ENCODE data around the gene SPATA32. TPM values are rescaled to one million over a fixed set of nuclear protein-coding genes. Genes with fewer than 3 reads are reported as not detected.

SPATA32 gene
- total RNA-seq, 2 donors from 2014 or later, result 1.4 to 1.7 TPM

DNA sequence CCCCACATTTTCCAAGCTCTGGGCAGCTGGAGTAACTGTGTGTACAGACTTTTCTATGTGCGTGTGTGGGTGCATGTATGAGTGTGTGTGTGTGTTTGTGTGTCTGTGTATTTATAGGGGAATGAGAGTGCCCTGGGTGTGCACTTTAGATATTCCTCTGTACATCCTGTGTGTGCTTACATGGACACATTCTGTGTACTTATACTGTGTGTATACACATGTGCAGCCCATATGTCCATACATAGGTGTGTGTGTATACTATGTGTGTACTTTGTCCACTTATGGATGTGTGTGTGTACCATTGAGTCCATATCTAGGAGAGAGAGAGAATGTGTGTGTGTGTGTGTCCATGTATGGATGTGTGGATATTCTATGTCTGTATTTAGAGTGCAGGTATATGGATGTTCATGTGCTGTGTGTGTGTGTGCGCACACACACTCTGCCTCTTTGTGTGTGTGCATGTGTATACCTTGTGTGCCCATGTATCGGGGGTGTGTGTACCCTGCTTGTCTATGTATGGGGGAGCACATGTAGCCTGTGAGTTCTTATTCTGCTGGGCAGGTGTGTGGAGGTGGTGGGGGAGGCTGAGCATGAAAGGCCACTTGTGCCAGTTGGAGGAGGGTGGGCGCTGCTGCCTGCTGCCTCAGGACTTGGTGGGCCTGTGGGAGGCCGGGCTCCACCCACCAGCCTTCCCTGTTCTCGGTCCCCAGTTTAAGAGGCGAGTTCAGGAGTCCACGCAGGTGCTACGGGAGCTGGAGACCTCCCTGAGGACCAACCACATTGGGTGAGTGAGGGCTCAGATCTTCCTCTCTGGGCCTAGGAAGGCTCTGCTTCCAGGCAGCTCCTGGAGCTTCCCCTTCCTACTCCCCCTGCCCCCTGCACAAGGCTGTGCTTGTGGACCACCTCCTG lies 29.1 kb downstream of the SPATA32 start:
- Mint-ChIP-seq H3K27me3 (ENCODE audit: low read depth) (no peaks in the 10 kb centered on the region), H3K9me3 (no peaks in the 10 kb centered on the region), H3K4me3 (peak overlapping the region; percentile 67 to 87), H3K27ac (peak overlapping the region; percentile 95), H3K36me3 (ENCODE audit: insufficient read depth in 2 of 2) (peaks cover 15 to 31% of the 10 kb centered on the region in 2 donors), H3K4me1 (ENCODE audit: low read depth) (peaks cover 90% of the 10 kb centered on the region)
- ATAC-seq (replicated peaks in 1 of 2), result no peak
- DNase-seq, result no peak

DNA sequence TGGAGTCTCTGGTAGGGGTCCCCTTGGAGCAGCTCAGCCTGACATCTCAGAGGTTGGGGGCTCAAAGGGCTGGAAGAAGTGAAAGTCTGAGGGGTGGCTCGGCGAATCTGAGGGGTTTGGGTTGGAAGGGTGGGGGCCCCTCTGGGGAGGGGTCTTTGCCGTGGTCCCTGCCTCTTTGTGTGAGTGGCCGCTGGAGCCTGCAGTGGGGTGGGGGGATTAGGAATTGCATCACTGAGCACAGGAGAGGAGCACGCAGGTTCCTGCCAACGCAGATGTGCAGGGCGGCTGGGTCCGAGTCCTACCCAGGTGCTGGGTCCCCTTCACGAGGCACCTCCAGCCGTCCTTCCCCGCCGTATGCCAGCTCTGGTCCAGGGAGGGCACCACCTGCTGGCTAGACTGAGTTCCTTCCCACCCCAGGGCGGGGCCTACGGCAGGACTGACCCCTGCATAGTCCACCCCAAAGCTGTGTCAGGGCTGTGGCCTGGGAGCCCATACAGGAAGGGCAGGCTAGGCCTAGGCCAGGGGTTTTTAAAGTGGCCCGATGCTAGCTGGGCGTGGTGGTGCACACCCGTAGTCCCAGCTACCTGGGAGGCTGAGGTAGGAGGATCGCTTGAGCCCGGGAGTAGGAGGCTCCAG lies 30.3 kb downstream of the SPATA32 start:
- H3K4me1 Mint-ChIP-seq (ENCODE audit: low read depth), result peaks cover 93% of the 10 kb centered on the region
- ATAC-seq (replicated peaks in 1 of 2), result no peak
- DNase-seq, result peak in 1 of 2 donors; percentile 55

DNA sequence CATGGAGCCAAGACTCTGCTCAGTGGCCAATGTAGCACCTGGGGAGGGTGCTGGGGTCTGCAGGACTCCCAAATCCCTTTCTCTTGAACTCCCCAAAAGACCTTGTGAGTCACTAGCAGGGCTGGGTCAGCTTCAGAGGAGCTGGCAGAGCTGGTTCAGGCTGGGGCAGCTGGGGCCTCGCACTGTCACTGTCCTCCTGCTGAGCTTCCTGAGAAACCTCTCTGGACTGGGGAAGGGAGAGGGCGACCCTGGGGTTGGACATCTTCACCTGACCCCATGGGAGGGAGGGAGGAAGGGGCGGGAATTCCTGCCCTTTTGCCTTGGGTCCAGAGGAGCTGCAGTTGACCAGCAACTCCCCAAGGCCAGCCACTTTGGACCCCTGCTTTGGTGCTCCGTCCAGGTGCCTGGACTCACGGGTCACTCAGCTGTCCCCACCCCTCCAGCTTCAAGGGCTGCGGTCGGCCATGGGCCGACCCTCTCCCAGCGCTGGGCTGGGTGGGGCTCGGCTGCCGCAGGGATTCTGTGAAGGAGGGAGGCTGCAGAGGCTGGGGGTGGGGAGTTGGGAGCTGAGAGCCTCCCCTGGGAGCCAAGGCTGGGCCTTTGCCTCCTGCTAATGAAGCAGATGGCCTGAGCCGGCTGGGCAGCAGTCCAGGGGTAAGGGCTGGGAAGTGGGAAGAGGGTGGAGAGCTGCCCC lies 31.0 kb downstream of the SPATA32 start:
- no peaks in the 10 kb centered on the region for H3K27me3 Mint-ChIP-seq (ENCODE audit: low read depth)
- DNase-seq, result no peak
- H3K36me3 Mint-ChIP-seq (ENCODE audit: insufficient read depth in 2 of 2), result peaks cover 11 to 22% of the 10 kb centered on the region in 2 donors
- no peaks in the 10 kb centered on the region for H3K9me3 Mint-ChIP-seq
- H3K27ac Mint-ChIP-seq, result peak overlapping the region; percentile 95
- H3K4me3 Mint-ChIP-seq, result peak overlapping the region; percentile 84 to 87
- H3K4me1 Mint-ChIP-seq (ENCODE audit: low read depth), result peaks cover 99% of the 10 kb centered on the region
- no peak for ATAC-seq (replicated peaks in 1 of 2)

More for the DNA sequence above, 30.3 kb downstream of the SPATA32 start:
- peak overlapping the region; percentile 95 for H3K27ac Mint-ChIP-seq
- no peaks in the 10 kb centered on the region for H3K27me3 Mint-ChIP-seq (ENCODE audit: low read depth)
- H3K9me3 Mint-ChIP-seq, result no peaks in the 10 kb centered on the region
- peaks cover 11 to 23% of the 10 kb centered on the region in 2 donors for H3K36me3 Mint-ChIP-seq (ENCODE audit: insufficient read depth in 2 of 2)
- peak overlapping the region; percentile 82 to 87 for H3K4me3 Mint-ChIP-seq

DNA sequence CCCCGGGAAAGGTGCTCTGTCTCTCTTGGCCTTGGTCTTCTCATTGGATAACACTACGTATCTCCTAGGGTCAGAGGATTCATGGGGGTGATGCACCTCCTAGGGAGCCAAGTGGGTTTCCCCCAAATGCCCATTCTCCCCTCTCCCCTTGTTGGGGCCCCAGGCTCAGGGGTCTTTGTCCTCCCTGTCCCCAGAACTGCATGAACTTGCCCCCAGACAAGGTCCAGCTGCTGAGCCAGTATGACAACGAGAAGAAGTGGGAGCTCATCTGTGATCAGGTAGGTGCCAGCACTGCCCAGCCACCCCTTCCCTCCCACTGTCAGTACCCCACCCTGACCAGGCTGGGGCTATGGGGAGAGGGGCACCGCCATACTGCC lies 31.5 kb downstream of the SPATA32 start:
- H3K4me3 Mint-ChIP-seq, result peak overlapping the region; percentile 84 to 87
- peaks cover 99% of the 10 kb centered on the region for H3K4me1 Mint-ChIP-seq (ENCODE audit: low read depth)
- H3K36me3 Mint-ChIP-seq (ENCODE audit: insufficient read depth in 2 of 2), result peaks cover 11 to 22% of the 10 kb centered on the region in 2 donors
- H3K27ac Mint-ChIP-seq, result peak overlapping the region; percentile 90
- ATAC-seq (replicated peaks in 1 of 2) (no peak), DNase-seq (no peak)
- no peaks in the 10 kb centered on the region for H3K27me3 Mint-ChIP-seq (ENCODE audit: low read depth)
- no peaks in the 10 kb centered on the region for H3K9me3 Mint-ChIP-seq

DNA sequence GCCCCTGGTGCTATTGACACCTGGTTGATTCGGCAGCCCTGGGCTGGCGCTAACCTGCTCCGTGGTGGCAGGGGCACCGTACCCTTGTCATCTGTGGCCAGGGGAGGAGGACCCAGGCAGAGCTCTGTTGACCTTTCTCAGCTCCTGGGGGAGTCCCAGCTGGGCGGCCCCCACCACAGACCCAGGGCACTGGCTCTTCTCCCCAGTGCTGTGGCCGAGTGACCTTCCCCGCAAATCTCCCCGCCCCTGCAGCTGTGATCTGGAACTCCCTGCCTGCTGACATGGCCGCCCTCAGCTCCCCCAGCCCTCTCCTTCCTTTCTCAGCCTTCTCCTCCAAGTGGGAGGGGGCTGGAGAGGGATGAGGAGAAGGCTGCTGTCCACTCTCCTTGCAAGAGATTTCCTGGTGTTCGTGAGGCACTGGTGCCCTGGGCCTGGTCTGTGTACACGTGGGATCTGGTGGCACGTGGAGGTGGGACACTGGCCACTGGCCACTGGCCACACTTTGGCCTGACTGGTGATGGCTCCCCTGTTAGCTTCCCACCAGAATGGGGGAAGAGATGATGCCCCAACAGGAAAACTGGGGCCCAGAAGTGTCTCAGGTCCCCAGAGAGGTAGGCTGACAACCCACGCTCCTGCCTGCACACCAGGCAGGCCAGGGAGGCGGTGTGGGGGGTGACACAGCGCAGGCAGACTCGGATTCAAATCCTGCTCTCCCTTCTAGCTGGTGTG lies 32.0 kb downstream of the SPATA32 start:
- no peaks in the 10 kb centered on the region for H3K27me3 Mint-ChIP-seq (ENCODE audit: low read depth)
- H3K36me3 Mint-ChIP-seq (ENCODE audit: insufficient read depth in 2 of 2), result peaks cover 9 to 19% of the 10 kb centered on the region in 2 donors

DNA sequence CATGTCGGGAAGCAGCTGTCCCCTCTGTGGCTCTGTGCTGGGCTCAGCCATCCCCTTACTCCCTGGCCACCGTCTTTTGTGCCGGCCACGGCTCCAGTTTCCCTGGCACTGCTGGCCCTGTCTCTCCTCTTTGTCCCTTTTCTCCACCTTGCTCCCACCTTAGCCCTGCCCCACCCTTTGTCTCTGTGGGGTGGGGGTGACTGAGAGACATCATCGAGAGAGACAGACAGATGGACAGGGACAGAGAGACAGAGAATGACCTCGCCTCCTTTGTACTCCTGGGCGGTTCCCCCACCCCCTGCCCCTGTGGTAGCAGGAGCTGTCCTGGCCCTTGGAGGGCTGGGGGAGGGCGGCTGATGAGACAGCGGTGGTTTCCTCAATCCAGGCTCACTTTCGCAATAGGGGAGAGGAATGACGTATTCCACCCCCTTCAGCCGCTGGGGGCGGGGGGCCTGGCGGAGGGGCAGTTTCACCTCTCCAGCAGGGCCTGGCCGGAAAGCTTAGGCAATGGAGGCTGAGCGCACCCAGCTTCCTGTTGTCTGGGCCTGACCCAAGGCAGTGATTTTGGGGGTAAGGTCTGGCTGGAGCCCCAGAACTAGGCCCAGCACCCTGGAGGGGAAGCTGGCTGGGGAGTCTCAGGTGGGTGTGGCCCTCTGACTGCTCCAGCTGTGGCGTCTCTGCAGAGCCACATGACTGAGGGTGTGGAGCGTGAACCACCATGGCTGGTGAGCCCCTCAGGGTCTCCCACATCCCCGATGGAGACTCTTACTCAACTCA lies 32.9 kb downstream of the SPATA32 start:
- H3K4me3 Mint-ChIP-seq, result peak overlapping the region; percentile 84 to 87
- peaks cover 93% of the 10 kb centered on the region for H3K4me1 Mint-ChIP-seq (ENCODE audit: low read depth)
- H3K36me3 Mint-ChIP-seq (ENCODE audit: insufficient read depth in 2 of 2), result peaks cover 9 to 17% of the 10 kb centered on the region in 2 donors

More for the DNA sequence above, 32.0 kb downstream of the SPATA32 start:
- Mint-ChIP-seq H3K9me3 (no peaks in the 10 kb centered on the region), H3K27ac (peak overlapping the region; percentile 90), H3K4me1 (ENCODE audit: low read depth) (peaks cover 99% of the 10 kb centered on the region), H3K4me3 (peak overlapping the region; percentile 84 to 87)
- DNase-seq, result peak; percentile 67 to 77
- peak; percentile 6 to 16 for ATAC-seq (replicated peaks in 1 of 2)

DNA sequence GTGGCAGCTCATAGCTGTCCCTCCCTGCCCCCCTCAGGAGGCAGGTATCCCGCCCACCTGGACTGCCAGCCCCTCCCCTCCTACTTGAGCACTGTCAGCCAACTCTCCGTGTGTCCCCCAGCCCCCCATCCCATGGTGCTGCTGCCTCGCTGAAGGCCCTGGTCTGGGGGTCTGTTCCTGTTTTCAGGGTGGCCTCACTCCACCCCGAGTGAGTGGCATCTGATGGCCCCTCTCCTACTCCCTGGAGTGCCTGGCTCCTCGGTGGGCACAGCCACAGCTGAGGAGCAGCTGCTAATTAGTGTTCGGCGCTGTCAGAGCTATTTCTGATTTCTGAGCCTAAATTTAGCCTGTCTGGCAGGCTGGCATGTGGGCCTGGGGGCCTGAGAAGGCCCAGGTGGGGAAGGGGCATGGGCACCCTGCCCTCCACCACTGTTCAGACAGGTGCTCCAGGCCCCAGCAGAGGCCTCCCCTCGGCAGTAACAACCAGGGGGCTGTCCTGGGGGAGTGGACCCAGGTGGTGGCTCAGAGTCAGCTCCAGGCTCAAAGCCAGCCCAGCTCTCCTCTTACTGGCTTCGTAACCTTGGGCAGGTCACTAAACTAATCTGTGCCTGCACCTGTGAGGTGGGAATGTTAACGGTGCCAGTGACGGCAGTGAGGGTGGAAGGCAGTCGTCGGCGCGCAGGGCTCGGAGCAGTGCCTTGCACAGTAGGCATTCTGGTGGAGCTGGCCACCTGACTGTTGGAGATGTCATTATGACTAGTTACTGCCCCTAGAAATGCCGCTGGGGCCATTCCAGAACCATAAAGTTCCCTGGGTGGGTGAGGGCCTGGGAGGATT lies 33.8 kb downstream of the SPATA32 start:
- no peaks in the 10 kb centered on the region for H3K27me3 Mint-ChIP-seq (ENCODE audit: low read depth)
- peaks cover 6 to 16% of the 10 kb centered on the region in 2 donors for H3K36me3 Mint-ChIP-seq (ENCODE audit: insufficient read depth in 2 of 2)
- peaks cover 84% of the 10 kb centered on the region for H3K4me1 Mint-ChIP-seq (ENCODE audit: low read depth)
- H3K9me3 Mint-ChIP-seq, result no peaks in the 10 kb centered on the region
- peak overlapping the region; percentile 84 to 87 for H3K4me3 Mint-ChIP-seq
- H3K27ac Mint-ChIP-seq, result peak overlapping the region; percentile 90
- no peak for ATAC-seq (replicated peaks in 1 of 2)
- DNase-seq, result peak; percentile 52 to 56

More for the DNA sequence above, 32.9 kb downstream of the SPATA32 start:
- ATAC-seq (replicated peaks in 1 of 2) (peak; percentile 57 to 58), DNase-seq (peak; percentile 95)
- Mint-ChIP-seq H3K27ac (peak overlapping the region; percentile 90), H3K9me3 (no peaks in the 10 kb centered on the region), H3K27me3 (ENCODE audit: low read depth) (no peaks in the 10 kb centered on the region)

DNA sequence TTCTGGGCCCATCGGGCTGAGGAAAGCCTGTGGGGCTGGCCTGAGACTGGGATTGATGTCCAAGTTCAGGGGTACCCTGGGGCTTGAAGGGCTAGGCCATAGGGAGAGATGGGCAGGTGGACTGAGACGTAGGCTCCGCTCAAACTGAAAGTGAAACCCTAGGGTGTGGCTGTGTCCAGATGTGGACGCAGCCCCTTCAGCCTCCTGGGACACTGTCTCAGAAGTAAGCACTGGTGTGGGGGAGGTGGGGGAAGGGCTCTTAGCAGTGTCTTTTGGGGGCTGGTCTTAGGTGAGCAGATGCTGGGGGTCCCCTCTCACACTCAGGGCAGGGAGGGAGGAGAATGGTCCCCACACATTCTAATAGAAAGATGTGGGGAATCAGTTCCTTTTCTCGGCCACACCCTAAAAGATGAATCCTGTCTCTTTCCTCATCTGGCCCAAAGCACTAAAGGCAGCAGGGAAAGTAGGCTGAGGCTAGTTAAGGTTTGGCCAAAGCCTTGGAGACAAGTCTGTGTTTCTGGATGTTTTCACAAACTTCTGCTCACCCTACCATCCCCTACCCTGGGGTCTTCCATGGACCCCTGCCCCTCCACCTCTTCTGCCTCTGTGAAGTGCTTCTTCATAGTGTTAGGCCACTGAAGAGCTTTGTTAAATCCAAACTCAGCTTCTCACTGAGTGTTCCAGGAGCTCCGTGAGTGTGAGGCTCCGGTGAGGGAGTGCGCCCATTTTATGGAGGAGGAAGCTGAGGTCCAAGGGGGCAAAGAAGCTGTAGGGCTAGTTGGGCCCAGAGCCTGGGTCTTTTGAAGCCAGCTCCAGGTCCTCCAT lies 34.6 kb downstream of the SPATA32 start:
- H3K4me3 Mint-ChIP-seq, result peak overlapping the region; percentile 84 to 87
- DNase-seq, result peak; percentile 40 to 56
- H3K36me3 Mint-ChIP-seq (ENCODE audit: insufficient read depth in 2 of 2), result peaks cover 7 to 22% of the 10 kb centered on the region in 2 donors

DNA sequence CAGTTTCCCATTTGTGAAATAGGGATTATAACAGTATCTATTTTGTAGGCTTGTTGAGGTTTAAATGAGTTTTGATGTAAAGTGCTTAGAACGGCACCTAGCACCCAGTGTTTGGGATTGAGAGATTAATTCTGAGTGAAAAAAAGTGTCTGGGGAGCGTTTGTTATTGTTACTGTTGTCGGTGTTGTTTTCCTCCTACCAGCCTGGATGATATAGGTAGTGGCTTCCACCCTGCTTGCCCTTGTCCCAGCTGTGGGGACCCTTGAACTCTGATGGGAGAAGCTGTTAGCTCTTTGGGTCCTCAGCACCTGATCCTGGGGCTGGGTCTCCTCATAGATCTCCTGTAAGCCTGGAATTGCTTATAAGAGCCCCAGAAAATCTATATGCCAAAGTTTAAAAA lies 35.3 kb downstream of the SPATA32 start:
- peak overlapping the region; percentile 84 to 87 for H3K4me3 Mint-ChIP-seq
- no peak for DNase-seq
- H3K4me1 Mint-ChIP-seq (ENCODE audit: low read depth), result peaks cover 69% of the 10 kb centered on the region
- H3K27ac Mint-ChIP-seq, result peak overlapping the region; percentile 98
- no peaks in the 10 kb centered on the region for H3K27me3 Mint-ChIP-seq (ENCODE audit: low read depth)
- H3K9me3 Mint-ChIP-seq, result no peaks in the 10 kb centered on the region
- H3K36me3 Mint-ChIP-seq (ENCODE audit: insufficient read depth in 2 of 2), result peaks cover 8 to 17% of the 10 kb centered on the region in 2 donors
- no peak for ATAC-seq (replicated peaks in 1 of 2)

More for the DNA sequence above, 34.6 kb downstream of the SPATA32 start:
- H3K27ac Mint-ChIP-seq, result peak overlapping the region; percentile 98
- ATAC-seq (replicated peaks in 1 of 2), result no peak
- H3K9me3 Mint-ChIP-seq, result no peaks in the 10 kb centered on the region
- H3K27me3 Mint-ChIP-seq (ENCODE audit: low read depth), result no peaks in the 10 kb centered on the region
- H3K4me1 Mint-ChIP-seq (ENCODE audit: low read depth), result peaks cover 76% of the 10 kb centered on the region

DNA sequence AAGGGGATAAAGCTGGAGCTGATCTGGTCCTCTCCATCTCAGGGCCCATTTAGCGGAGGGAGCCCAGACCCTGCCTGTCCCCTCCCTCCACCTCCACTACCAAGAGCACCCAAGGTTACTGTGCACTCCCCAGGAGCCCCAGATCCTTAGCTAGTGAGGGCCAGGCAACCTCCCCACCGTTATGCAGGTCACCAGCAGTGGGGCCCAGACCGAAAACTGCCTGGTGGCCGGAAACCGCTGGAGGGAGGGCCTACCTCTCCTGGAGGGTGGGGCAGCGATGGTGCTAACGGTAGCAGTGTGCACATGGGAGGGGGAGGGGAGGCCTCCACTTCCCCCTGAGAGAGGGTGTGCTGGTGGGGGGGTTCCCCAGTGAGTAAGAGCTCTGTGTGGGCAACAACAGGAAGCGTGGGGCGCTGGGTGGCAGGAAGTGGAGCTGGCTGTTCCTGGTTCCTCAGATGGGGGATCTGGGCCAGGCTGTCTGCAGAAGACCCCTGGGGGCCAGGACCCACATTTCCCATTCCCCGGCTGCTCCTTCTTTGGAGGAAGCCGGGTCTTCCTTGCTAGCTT lies 35.8 kb downstream of the SPATA32 start:
- Mint-ChIP-seq H3K27ac (peak overlapping the region; percentile 98), H3K4me1 (ENCODE audit: low read depth) (peaks cover 64% of the 10 kb centered on the region), H3K36me3 (ENCODE audit: insufficient read depth in 2 of 2) (peaks cover 8 to 17% of the 10 kb centered on the region in 2 donors), H3K27me3 (ENCODE audit: low read depth) (no peaks in the 10 kb centered on the region), H3K4me3 (peak overlapping the region; percentile 84 to 87), H3K9me3 (no peaks in the 10 kb centered on the region)
- DNase-seq, result peak; percentile 97 to 98
- ATAC-seq (replicated peaks in 1 of 2), result peak; percentile 60 to 64

Data from activated T-cell treated with anti-CD3 and anti-CD28 coated beads, Interleukin-2, amount 50 U/mL, for 72 hours (primary cell).